Stimulated activated CD4-positive, alpha-beta T cell treated with anti-CD3 and anti-CD28 coated beads, Interleukin-2, amount 100 ng/mL, for 48 hours (primary cell): Measurements from ENCODE around the gene BRF1.
A peak's percentile ranks its signal among the peaks of the same experiment; 100 is the strongest.
"Not testable (repeated sequence)": the region's sequence is repeated elsewhere in the genome, so short reads cannot be mapped to it uniquely, and the experiment has no call there.

ENCODE experiments used
- DNase-seq, 2 donors: peaks; one replicate each; pipeline ENCODE4 v3.0.0-alpha.2; 2020

Gene BRF1

DNA sequence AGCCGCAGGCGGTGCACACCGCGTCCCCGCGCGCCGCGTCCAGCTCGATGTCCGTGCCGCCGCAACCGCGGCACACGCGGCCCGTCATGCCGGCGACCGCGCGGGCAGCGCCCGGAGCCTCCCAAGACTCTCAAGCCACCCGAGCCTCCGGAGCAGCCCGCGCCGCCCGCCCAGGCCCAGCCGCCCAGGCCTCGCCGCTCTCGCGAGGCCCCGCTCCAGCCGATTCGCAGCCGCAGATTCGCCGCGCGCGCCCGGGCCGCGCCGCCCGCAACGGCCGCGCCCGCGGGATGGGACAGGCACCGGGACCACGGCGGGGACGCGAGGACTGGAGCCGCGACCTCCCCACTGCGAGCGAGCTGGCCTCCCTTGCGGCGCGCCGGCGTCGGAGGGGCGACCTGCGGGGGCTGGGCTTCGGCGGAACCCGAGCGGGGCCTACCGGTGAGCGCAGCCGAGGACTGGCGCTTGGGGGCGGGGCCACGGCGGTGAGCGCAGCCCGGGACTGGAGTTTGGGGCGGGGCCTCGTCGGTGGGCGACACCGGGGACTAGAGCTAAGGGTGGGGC, at the start of gene BRF1:
Gene BRF1, minus strand, starts transcription at position 460 of the 561 bp plus-strand sequence. Its CDS starts 372 bp downstream, at position 88.
- peak; percentile 94 to 98 for DNase-seq

DNA sequence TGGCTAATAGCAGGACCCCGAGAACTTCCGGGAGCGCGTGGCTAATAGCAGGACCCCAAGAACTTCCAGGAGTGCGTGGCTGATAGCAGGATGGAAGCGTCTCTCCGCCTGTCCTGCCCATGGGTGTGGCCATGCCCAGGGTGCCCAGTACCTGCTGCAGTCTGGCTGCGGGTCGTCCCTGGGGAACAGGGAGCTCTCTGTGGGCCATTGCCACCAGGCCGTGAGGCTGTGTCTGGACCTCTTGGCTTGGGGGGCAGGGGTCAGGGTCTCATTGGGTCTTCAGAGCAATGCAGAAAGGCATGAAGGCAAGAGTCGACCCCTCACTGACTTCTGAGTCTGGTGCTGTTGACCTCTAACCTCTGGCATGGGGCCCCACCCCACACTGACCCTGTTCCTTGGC, 49.2 kb upstream of the BRF1 start:
- no peak for DNase-seq

DNA sequence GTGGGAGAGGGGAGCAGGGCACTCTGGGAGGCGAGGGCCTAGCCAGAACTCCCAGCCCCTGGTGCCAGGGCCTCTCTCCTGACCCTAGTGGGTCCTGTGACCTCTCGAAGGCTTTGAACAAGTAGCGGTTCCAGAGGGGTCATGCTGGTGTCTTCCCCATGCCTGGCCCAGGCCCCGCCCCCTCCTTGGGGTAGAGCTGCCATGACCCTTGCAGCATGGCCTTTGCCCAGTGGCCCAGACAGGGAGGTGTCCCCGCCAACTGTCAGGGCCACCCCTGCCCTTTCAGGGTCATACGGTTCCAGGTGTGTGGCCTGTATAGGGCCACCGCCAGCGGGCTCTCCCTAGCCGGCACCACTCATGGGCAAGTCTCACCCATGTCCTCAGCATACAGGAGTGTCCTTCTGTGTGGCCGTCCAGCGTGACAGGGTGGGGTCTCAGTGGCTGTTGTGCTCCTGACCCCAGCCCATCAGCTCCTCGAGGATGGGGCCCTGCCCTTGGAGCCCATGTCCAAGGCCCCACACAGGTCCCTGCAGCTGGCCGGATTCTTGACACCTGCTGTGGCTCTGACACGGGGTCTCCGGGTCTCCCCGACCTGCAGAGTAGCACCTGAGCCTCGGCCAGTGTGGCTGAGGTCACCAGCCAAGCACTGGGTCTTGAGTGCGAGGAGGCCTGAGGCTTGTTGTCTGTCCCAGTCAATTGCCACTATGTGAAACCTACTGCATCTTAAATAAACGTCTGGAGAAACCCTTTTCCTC, 48.3 kb upstream of the BRF1 start:
- no peak for DNase-seq

GRCh38 chr14:105348169-105348944, 47.6 kb upstream of the BRF1 start:
- no peak for DNase-seq

- DNase-seq: no peak
These were observed 46.8 kb upstream of the BRF1 start for GRCh38 chr14:105347587-105347968.

DNA sequence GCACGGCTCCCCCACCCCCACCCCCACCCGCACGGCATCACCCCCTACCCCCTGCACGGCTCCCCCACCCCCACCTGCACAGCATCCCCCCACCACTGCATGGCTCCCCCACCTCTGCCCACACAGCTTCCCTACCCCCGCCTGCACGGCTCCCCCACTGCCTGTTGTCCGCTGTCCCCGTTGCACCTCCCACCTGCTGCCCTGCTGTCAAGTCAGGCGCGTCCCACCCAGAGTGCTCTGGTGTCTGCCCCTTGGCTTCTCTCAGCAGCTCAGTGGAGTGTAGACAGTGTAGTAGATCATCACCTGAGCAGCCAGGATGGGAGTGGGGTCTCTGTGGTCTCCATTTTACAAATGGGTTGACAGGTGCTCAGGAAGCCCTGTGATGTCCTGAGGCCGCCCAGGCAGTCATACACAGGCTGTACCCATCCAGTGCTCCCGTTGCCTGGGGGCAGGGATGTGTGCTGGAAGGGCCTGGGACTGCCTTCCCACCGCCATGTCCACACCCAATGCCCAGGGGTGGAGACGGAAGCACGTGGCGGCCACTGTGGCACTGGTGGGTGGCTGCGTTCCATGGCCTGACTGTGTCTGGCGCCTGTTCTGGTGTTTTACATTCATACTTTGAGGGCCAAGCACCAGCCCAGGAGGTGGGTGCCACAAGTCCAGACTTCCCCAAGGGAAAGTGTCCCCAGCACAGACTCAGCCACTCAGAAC, 46.2 kb upstream of the BRF1 start:
- no peak for DNase-seq

DNA sequence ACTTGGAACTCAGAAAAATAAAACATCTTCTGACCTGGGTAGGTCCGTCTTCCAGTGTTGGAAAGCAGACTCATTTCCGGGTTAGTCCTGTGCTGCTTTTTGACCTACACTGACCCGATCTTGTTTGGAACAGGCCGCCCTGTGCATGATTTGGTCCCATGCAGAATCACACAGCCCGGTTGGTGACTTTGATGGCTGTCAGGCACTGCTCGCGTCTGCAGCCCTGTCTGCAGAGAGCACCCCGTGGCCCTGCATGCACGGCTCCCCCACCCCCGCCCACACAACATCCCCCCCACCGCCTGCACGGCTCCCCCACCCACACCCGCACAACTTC, 45.4 kb upstream of the BRF1 start:
- no peak for DNase-seq

- DNase-seq: no peak
These were observed 42.4 kb upstream of the BRF1 start for GRCh38 chr14:105343194-105343593.

- DNase-seq: no peak
These were observed 40.3 kb upstream of the BRF1 start for GRCh38 chr14:105340821-105341733.

GRCh38 chr14:105337966-105338741, 37.4 kb upstream of the BRF1 start:
- DNase-seq: no peak

GRCh38 chr14:105337433-105337832, 36.6 kb upstream of the BRF1 start:
- DNase-seq: no peak

GRCh38 chr14:105336477-105337287, 35.9 kb upstream of the BRF1 start:
- no peak for DNase-seq

GRCh38 chr14:105335735-105336476, 35.1 kb upstream of the BRF1 start:
- DNase-seq: no peak

DNA sequence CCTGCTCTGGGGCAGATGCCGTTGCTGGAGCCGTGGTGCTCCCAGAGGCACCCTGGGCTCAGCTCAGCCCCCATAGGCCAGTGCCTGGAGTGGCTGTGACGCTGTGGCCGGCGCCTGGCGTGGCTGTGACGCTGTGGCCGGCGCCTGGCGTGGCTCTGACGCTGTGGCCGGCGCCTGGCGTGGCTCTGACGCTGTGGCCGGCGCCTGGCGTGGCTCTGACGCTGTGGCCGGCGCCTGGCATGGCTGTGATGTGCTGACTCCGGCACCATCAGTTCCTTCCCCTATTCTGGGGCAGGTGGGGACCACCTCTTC, 34.4 kb upstream of the BRF1 start:
- not testable (repeated sequence) for DNase-seq

GRCh38 chr14:105334383-105335230, 33.8 kb upstream of the BRF1 start:
- DNase-seq: no peak

GRCh38 chr14:105333613-105334364, 33.0 kb upstream of the BRF1 start:
- no peak for DNase-seq

GRCh38 chr14:105333020-105333490, 32.3 kb upstream of the BRF1 start:
- DNase-seq: no peak

GRCh38 chr14:105332350-105332874, 31.6 kb upstream of the BRF1 start:
- DNase-seq: no peak
